HG03439 (cell line): Measurements from ENCODE around the gene DMBT1.

ENCODE experiments used
- ATAC-seq: cut with Tn5 transposase; IDR thresholded peaks from one replicate; pipeline ENCODE4 v1.9.1; 2021; ENCODE audit warnings: mild to moderate bottlenecking, moderate library complexity; ENCODE audit not compliant: unreplicated experiment

Gene DMBT1

GRCh38 chr10:122548407-122549085 lies 12.0 kb upstream of the DMBT1 start:
- ATAC-seq = no peak

GRCh38 chr10:122549636-122550035 lies 10.9 kb upstream of the DMBT1 start:
- ATAC-seq = no peak

- no peak for ATAC-seq
Measured at GRCh38 chr10:122550427-122550826, 10.1 kb upstream of the DMBT1 start.

- ATAC-seq = no peak
Measured at GRCh38 chr10:122550983-122551382, 9.6 kb upstream of the DMBT1 start.

- no peak for ATAC-seq
Measured at GRCh38 chr10:122551450-122551849, 9.1 kb upstream of the DMBT1 start.

GRCh38 chr10:122553341-122553740 lies 7.2 kb upstream of the DMBT1 start:
- no peak for ATAC-seq

GRCh38 chr10:122554131-122555036 lies 6.2 kb upstream of the DMBT1 start:
- ATAC-seq = no peak

GRCh38 chr10:122555442-122555841 lies 5.1 kb upstream of the DMBT1 start:
- no peak for ATAC-seq

GRCh38 chr10:122557516-122557915 lies 3.0 kb upstream of the DMBT1 start:
- ATAC-seq = no peak

GRCh38 chr10:122558452-122558851 lies 2.1 kb upstream of the DMBT1 start:
- ATAC-seq = no peak

- no peak for ATAC-seq
Measured at GRCh38 chr10:122559228-122559627, 1.3 kb upstream of the DMBT1 start.

GRCh38 chr10:122561212-122561611 lies 658 bp downstream of the DMBT1 start:
- no peak for ATAC-seq

- ATAC-seq = no peak
Measured at GRCh38 chr10:122561792-122562191, 1.2 kb downstream of the DMBT1 start.

- ATAC-seq = no peak
Measured at GRCh38 chr10:122564980-122565379, 4.4 kb downstream of the DMBT1 start.

GRCh38 chr10:122565766-122566206 lies 5.2 kb downstream of the DMBT1 start:
- ATAC-seq = no peak

- ATAC-seq = no peak
Measured at GRCh38 chr10:122566632-122567031, 6.1 kb downstream of the DMBT1 start.

GRCh38 chr10:122567056-122567660 lies 6.6 kb downstream of the DMBT1 start:
- ATAC-seq = no peak

GRCh38 chr10:122568551-122568950 lies 8.0 kb downstream of the DMBT1 start:
- ATAC-seq = no peak

GRCh38 chr10:122570920-122571319 lies 10.4 kb downstream of the DMBT1 start:
- ATAC-seq = no peak

GRCh38 chr10:122571892-122572291 lies 11.3 kb downstream of the DMBT1 start:
- no peak for ATAC-seq

GRCh38 chr10:122575776-122576175 lies 15.2 kb downstream of the DMBT1 start:
- ATAC-seq = no peak

GRCh38 chr10:122576291-122576690 lies 15.7 kb downstream of the DMBT1 start:
- no peak for ATAC-seq
